GM19395 (cell line): ENCODE data around the gene IGF2BP1.
"Not testable (repeated sequence)": the region's sequence is repeated elsewhere in the genome, so short reads cannot be mapped to it uniquely, and the experiment has no call there.

Experiments used
- ATAC-seq: cut with Tn5 transposase; IDR thresholded peaks from one replicate; pipeline ENCODE4 v1.9.1; 2021; ENCODE audit warnings: mild to moderate bottlenecking, moderate library complexity; ENCODE audit not compliant: unreplicated experiment

The IGF2BP1 gene

DNA sequence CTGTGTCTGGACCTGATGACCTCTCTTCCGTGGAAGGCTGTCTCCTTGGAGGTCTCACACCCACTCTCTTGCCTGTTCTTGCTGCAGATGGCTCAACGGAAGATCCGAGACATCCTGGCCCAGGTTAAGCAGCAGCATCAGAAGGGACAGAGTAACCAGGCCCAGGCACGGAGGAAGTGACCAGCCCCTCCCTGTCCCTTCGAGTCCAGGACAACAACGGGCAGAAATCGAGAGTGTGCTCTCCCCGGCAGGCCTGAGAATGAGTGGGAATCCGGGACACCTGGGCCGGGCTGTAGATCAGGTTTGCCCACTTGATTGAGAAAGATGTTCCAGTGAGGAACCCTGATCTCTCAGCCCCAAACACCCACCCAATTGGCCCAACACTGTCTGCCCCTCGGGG lies 52.1 kb downstream of the IGF2BP1 start:
- no peak for ATAC-seq

DNA sequence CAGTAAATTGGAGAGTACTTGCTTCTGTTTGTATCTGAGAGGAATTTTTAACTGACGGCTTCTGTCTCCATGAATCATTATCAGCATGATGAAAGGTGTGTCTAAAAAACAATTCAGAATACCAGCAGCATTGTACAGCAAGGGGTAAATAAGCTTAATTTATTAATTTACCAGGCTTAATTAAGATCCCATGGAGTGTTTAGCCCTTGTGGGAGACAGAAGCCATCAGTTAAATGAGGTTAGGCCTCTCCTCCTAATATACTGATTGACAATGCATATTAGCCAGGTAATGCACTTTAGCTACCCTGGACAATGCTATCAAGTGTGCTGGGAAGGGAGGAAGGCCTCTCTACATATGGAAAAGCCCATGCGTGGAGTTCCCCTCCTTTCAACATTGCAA lies 53.4 kb downstream of the IGF2BP1 start:
- no peak for ATAC-seq

DNA sequence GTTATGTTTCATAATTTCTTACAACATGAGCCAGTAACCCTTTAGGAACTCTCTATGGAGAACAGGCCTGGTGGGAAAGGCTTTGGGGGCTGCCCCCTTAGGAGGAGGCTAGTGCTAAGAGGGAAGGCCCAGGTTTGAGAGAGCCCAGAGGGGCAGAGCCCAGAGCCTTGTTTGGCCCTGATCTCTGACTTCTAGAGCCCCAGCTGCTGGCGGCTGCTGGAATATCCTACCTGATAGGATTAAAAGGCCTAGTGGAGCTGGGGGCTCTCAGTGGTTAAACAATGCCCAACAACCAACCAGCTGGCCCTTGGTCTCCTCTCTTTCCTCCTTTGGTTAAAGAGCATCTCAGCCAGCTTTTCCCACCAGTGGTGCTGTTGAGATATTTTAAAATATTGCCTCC lies 54.1 kb downstream of the IGF2BP1 start:
- ATAC-seq: no peak

DNA sequence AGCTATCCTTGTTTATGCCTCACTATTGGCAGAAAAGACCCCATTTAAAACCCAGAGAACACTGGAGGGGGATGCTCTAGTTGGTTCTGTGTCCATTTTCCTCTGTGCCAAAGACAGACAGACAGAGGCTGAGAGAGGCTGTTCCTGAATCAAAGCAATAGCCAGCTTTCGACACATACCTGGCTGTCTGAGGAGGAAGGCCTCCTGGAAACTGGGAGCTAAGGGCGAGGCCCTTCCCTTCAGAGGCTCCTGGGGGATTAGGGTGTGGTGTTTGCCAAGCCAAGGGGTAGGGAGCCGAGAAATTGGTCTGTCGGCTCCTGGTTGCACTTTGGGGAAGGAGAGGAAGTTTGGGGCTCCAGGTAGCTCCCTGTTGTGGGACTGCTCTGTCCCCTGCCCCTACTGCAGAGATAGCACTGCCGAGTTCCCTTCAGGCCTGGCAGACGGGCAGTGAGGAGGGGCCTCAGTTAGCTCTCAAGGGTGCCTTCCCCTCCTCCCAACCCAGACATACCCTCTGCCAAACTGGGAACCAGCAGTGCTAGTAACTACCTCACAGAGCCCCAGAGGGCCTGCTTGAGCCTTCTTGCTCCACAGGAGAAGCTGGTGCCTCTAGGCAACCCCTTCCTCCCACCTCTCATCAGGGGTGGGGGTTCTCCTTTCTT lies 56.1 kb downstream of the IGF2BP1 start:
- ATAC-seq: no peak

DNA sequence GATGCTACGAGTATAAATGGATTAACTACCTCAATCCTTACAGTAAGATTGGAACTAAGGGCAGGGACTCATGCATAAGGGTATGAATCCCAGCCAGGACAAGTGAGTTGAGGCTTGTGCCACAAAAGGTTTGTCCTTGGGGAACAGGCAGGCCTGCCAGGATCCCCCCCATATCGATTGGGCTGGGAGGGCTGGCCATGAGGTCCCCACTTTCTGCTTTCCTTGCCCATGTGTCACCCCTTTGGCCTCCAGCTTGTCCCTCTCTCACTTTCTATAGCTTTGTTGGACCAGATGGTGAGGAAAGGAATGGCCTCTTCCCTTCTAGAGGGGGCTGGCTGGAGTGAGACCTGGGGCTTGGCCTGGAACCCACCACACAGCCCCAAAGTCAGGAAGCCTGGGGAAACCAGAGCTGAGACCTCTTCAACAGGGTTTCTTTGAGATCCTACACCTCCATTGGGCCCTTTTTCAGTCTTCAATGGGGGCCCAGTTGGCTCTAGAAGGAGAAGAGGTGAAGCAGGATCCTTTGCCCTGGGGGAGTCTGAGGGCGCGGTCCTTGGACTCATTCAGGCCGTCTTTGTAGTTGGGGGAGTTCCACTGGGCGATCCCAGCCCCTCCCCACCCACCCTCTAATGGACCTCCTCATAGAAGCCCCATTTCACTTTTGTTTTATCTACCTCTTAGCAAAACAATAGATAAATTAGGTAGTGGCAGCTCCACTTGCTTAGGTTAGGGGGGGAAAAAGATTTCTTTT lies 57.3 kb downstream of the IGF2BP1 start:
- no peak for ATAC-seq

DNA sequence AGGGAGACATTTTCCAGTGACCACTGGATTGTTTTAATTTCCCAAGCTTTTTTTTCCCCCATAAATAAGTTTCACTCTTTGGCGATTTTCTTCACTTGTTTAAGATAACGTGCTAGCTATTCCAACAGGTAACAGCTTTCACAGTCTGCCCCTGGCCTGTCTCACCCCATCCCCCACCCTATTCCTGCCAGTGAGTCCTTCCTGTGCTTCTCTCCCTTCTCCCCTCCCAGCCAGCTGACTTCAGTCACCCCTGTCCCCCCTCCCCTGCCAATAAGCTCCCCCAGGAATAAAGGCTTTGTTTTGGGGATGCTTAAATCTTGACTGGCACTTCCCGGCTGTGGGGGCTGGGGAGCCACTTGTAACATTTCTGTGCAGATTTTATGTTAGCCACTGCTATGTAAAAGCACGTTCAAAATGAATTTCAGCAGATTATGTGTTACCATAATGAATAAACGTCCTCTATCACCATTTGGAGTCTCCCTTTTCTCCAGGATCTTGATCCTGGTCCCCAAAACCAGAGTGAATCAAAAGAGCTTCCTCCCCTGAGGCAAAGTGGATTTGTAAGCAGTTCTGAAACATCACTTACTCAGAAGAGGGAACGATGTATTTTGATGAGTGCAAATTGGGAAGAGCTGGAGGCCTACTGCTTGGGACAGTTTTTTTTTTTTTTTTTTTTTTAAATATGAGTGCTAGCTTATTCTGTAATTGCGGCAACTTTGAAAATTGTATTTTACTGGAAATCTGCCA lies 58.2 kb downstream of the IGF2BP1 start:
- no peak for ATAC-seq

DNA sequence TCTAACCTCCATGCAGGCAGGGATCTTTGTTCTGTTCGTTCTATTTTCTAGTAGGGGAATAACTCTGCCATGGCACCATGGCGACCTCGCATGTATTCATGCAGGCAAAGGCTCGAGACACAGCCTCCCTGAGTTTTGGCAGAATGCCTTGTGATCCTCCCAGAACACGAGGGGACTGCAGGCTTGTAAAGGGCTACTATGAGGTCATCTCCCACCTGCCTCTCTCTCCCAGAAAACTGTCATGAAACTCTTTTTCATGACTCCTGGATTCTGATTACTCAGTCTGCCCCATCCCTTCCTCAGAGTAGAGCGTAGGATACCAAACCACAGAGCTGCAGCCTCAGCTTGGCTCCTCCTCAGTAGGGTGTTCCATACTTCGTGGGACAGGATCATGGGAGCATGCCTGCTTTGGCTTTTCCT lies 64.3 kb downstream of the IGF2BP1 start:
- no peak for ATAC-seq

DNA sequence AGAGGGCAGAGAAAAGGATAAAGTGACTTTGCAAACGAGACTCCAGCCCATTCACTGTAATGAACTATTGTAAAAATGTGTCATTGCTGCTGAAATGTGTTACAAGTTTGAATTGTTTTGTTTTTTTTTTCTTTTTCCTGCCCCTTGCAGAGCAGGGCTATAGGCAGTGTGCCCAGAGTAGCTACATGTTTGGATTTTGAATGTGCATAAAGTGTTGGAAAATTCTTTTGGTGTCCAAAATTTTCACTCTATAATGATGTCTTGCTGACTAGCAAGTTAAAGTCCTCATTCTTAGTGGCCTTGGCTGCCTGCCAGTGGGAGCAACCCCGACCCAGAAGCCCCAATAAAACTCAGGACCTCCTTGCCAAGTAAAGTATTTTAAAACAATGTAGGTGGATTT lies 66.5 kb downstream of the IGF2BP1 start:
- ATAC-seq: no peak

DNA sequence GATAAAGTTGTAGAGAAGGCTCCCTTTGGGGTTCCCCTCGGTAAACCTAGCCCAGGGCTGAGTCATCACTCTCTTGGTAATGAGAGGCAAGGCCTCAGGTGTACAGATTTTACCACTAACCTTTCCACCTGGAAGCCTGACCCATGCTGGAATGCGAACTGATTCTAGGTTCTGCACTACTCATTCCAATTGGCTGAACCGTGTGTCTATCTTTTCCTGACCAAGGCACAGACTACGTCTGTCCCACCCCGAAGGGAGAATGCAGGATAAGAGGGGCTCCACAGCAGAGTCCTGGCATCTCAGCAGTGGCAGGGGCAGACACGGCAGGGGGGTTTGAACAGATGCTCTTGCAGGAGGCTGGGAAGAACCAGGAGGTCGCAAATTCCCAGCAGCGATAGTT lies 70.0 kb downstream of the IGF2BP1 start:
- no peak for ATAC-seq

DNA sequence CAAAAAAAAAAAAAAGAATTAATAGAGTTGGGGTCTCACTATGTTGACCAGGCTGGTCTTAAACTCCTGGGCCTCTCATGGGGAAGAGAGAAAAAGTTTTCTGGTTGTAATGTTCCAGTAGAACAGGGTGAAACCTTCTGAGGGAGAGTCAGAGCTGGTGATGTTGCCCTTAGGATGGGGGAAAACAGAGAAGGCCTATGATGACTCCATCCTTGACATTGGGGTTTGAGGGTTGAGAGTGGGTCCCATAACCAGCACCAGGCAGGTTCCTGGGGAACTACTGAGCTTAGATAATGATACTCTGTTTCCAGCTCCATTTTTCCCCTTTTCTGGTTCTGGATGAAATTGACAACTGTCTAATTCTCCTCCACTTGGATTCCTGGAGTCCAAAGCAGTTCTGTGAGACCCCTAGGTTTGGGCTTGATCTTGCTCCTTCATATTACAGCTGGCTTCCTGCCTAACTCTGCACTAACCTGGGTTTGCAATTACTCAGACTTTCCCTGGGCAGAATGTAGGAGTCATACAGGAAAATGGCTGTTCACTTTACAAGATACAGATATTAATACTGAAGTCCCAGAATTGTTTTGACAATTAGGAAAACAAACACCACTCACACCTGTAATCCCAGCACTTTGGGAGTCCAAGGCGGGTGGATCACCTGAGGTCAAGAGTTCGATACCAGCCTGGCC lies 72.5 kb downstream of the IGF2BP1 start:
- ATAC-seq: no peak

DNA sequence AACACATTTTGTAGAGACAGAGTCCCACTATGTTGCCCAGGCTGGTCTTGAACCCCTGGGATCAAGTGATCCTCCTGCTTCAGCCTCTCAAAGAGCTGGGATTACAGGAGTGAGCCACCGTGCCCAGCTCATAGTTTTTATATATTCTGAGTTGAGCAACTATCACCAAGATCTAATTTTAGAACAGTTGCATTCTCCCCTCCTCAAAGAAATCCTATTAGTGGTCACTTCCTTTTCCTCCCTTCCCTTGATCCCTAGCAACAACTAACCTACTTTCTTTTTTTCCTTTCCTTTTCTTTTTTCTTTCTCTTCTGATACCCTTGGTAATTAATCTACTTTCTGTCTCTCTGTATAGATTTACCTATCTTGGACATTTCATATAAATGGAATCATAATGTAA lies 73.9 kb downstream of the IGF2BP1 start:
- ATAC-seq: no peak

DNA sequence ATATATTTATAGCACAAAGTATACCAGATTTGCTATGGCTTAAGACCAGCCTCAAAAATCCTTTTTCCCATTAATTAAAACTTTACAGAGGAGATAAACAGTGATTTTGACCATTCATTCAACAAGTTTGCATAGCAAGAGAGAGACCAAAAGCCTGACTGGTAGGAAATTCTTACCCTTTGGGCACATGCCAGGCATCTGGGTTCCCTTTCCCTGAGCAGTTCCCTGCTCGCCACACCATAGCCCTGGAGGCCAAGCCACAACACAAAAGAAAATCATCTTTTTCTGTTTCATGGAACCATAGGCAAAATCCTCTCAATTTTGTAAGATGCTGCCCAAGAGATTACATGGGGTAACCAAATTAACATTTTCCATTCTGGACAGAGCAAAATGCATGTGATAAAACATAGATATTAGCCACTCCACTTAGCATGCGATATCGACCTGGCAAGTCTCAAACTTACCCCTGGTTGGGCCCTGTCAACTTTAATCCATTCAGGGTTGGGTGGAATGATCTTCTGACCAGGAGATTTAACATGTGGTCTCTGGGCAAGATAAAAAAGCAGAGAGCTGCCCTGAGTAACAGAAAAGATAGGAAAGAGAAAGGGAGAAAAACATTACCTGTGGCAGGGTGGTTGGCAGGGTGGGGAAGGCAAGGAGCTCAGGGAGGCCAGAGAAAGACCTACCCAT lies 77.8 kb downstream of the IGF2BP1 start:
- ATAC-seq: no peak

DNA sequence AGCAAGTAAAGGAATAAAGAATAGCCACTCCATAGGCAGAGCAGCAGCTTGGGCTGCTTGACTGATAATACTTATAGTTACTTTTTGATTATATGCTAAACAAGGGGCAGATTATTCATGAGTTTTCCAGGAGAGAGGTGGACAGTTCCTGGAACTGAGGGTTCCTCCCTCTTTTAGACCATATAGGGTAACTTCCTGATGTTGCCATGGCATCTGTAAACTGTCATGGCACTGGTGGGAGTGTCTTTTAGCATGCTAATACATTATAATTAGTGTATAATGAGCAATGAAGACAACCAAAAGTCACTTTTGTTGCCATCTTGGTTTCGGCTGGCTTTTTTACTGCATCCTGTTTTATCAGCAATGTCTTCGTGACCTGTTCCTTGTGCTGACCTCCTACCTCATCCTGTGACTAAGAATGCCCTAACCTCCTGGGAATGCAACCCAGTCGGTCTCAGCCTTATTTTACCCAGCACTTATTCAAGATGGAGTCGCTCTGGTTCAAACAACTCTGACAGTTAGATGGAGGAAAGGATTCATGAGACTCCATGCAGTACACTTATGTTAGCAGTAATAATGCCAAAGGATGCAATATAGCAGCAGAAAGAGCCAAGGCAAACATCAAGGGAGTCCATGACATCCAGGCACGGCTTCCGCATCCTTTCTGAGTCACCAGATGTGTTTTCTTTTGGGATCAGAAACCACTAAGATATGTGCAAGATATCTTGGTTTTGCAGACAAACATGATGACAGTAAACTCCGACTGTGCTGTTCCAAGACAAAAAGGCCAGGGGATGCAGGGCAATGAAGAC lies 79.6 kb downstream of the IGF2BP1 start:
- ATAC-seq: no peak

DNA sequence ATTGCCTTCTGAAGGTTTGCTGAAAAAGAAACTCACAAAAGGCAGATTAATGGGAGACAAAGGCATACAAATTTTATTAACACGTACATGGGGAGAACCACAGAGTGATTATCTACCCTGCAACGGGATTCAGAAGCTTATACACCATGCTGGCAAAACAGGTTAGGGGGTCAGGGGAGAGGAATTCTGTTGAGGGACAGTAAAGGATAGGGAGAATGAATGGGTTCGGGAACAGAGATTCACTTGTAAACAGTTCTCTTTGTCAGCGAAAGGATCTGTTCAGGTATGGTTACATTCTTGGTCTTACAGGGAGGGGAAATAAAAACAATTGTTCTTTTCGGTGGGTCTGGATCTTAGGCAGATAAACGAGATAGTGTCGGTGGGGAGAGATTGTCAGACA lies 81.1 kb downstream of the IGF2BP1 start:
- no peak for ATAC-seq

DNA sequence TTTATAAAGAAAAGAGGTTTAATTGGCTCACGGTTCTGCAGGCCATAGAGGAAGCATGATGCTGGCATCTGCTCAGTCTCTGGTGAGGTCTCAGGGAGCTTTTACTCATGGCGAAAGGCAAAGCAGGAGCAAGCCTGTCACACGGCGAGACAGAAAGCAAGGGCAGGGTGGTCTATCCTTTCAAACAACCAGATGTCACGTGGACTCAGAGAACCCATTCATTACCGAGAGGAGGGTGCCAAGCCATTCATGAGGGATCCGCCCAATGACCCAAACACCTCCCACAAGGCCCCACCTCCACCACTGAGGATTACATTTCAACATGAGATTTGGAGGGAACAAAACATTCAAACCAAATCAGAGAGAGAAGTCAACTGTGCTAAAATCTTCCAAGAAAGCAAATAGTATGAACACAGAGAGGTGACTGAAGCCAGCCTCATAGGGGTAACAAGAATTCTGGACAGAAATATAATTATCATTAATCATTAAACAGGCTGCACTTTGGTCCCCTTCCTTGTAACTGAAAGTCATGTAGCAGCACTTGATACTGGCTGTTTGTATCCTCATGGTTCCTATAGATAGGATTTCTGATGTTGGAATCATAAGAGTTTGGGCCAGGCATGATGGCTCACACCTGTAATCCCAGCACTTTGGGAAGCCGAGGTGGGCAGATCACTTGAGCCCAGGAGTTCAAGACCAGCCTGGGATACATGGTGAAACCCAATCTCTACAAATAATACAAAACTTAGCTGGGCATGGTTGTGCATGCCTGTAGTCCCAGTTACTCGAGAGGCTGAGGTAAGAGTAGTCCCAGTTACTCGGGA lies 82.9 kb downstream of the IGF2BP1 start:
- no peak for ATAC-seq

DNA sequence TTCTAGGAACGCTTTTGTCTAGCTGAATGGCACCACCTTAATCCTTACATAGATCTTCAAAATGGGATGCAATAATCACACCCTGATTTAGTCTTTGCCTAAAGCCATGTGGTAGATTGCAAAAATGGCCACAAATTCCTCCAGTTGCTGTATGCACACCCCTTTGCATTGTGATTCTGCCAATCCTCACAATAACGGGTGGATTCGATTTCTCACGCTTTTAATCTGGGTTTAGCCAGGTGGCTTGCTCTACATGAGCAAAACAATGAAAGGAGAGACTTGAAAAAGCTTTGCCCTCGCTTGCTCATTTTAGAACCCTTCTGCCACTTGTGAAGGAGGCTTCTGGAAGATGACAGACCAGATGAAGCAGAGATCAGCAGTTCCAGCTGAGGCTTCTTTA lies 85.0 kb downstream of the IGF2BP1 start:
- ATAC-seq: no peak

DNA sequence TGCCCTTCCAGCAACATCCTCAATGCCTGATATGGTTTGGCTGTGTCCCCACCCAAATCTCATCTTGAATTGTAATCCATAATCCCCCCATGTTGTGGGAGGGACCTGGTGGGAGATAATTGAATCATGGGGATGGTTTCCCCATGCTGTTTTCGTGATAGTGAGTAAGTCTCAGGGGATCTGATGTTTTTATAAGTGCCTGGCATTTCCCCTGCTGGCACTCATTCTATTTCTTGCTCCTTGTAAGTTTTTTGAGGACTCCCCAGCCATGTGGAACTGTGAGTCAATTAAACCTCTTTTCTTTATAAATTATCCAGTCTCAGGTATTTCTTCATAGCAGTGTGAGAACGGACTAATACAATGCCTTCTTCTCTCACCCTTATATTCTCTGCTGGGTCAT lies 87.9 kb downstream of the IGF2BP1 start:
- not testable (repeated sequence) for ATAC-seq

DNA sequence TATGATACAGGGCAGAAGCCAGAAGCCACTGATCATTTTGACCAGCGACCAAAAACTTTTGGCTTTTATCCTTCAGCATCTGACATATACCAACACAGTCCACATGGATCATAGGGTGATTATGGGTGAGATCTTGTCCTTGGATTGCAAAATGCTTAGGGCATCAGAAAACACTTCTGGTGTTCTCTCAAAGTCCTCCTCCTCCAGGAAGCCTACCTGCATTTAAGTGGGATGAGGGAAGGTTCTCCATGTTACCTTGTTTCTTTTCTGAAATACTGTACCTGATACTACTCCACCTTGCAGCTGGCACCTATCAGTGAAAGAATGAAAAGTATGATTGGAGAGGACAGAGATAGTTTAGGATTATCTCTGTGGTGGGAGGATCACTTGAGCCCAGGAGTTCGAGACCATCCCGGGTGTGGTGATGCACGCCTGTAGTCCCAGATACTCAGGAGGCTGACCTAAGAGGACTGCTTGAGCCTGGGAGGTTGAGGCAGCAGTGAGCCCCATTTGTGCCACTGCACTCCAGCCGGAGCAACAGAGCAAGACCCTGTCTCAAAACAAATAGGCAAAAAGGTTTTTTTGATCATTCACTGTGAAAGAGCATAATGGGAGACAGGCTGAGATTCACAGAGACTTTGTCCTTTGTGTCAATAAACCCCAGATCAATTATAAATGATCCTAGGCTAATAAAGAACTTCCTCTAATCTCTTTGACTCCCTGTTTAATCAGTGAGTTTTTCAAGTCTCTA lies 88.6 kb downstream of the IGF2BP1 start:
- no peak for ATAC-seq

DNA sequence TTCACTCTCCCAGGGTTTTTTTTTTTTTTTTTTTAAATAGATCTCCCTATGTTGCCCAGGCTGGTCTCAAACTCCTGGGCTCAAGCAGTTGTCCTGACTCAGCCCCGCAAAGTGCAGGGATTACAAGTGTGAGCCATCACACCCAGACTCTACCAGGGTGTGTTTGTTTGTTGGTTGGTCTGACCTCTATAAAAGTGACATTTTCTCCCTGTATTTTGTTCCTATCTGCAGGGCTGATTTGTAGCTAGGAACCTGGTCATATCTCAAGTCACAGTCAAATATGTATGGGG lies 89.1 kb downstream of the IGF2BP1 start:
- ATAC-seq: no peak
